ENCODE results near the gene GDAP1L1.
"Not testable (repeated sequence)": the region's sequence is repeated elsewhere in the genome, so short reads cannot be mapped to it uniquely, and the experiment has no call there.

GDAP1L1 gene

GRCh38 chr20:44222633-44223368, 24.3 kb upstream of the GDAP1L1 start:
- Histone ChIP-seq H3K27me3 (ENCODE audit: control insufficient read depth, insufficient read depth, low read length) (no peaks in the 10 kb centered on the region), H3K4me3 (ENCODE audit: low read length) (no peak overlapping the region), H3K4me1 (ENCODE audit: control insufficient read depth, insufficient read depth, low read length) (peaks cover 5% of the 10 kb centered on the region), H3K9ac (ENCODE audit: low read length) (no peak overlapping the region), H3K9me3 (ENCODE audit: control insufficient read depth, low read length) (no peaks in the 10 kb centered on the region), H3K36me3 (ENCODE audit: control insufficient read depth, insufficient read depth, low read length) (no peaks in the 10 kb centered on the region)

DNA sequence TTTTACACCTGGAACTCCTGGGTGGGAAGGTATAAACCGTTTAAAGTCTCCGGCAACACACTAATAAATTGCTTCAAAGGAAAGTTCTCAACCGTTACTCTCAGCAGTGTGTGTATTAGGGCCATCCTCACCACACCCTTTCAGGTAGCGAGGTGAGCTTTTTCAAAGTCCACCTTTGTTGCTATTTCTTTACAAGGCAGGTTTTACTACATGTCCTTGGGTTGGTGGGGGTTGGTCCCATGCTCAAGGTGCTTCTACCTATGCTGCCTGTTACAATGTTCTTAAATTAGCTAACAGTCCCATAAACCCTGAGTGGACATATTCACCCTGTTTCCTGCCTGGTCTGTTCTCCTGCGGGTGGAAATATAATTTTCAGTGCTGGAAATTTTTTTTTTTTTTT, 23.4 kb upstream of the GDAP1L1 start:
- H3K4me3 ChIP-seq (ENCODE audit: low read length) = no peak overlapping the region
- no peaks in the 10 kb centered on the region for H3K9me3 ChIP-seq (ENCODE audit: control insufficient read depth, low read length)
- H3K9ac ChIP-seq (ENCODE audit: low read length) = no peak overlapping the region
- H3K4me1 ChIP-seq (ENCODE audit: control insufficient read depth, insufficient read depth, low read length) = no peaks in the 10 kb centered on the region
- H3K27me3 ChIP-seq (ENCODE audit: control insufficient read depth, insufficient read depth, low read length) = no peaks in the 10 kb centered on the region
- no peaks in the 10 kb centered on the region for H3K36me3 ChIP-seq (ENCODE audit: control insufficient read depth, insufficient read depth, low read length)

- H3K36me3 ChIP-seq (ENCODE audit: control insufficient read depth, insufficient read depth, low read length) = no peaks in the 10 kb centered on the region
These were observed 22.5 kb upstream of the GDAP1L1 start for GRCh38 chr20:44224637-44225036.

GRCh38 chr20:44228465-44229258, 18.4 kb upstream of the GDAP1L1 start:
- no peaks in the 10 kb centered on the region for H3K4me1 ChIP-seq (ENCODE audit: control insufficient read depth, insufficient read depth, low read length)
- H3K27me3 ChIP-seq (ENCODE audit: control insufficient read depth, insufficient read depth, low read length) = no peaks in the 10 kb centered on the region
- H3K4me3 ChIP-seq (ENCODE audit: low read length) = no peak overlapping the region
- no peaks in the 10 kb centered on the region for H3K36me3 ChIP-seq (ENCODE audit: control insufficient read depth, insufficient read depth, low read length)
- H3K9ac ChIP-seq (ENCODE audit: low read length) = no peak overlapping the region
- no peaks in the 10 kb centered on the region for H3K9me3 ChIP-seq (ENCODE audit: control insufficient read depth, low read length)

More at GRCh38 chr20:44224637-44225036, 22.5 kb upstream of the GDAP1L1 start:
- Histone ChIP-seq H3K4me1 (ENCODE audit: control insufficient read depth, insufficient read depth, low read length) (no peaks in the 10 kb centered on the region), H3K9me3 (ENCODE audit: control insufficient read depth, low read length) (no peaks in the 10 kb centered on the region), H3K4me3 (ENCODE audit: low read length) (no peak overlapping the region), H3K9ac (ENCODE audit: low read length) (no peak overlapping the region), H3K27me3 (ENCODE audit: control insufficient read depth, insufficient read depth, low read length) (no peaks in the 10 kb centered on the region)

GRCh38 chr20:44231193-44231592, 15.9 kb upstream of the GDAP1L1 start:
- Histone ChIP-seq H3K36me3 (ENCODE audit: control insufficient read depth, insufficient read depth, low read length) (no peaks in the 10 kb centered on the region), H3K9ac (ENCODE audit: low read length) (no peak overlapping the region), H3K27me3 (ENCODE audit: control insufficient read depth, insufficient read depth, low read length) (no peaks in the 10 kb centered on the region), H3K4me1 (ENCODE audit: control insufficient read depth, insufficient read depth, low read length) (no peaks in the 10 kb centered on the region), H3K4me3 (ENCODE audit: low read length) (no peak overlapping the region), H3K9me3 (ENCODE audit: control insufficient read depth, low read length) (no peaks in the 10 kb centered on the region)

DNA sequence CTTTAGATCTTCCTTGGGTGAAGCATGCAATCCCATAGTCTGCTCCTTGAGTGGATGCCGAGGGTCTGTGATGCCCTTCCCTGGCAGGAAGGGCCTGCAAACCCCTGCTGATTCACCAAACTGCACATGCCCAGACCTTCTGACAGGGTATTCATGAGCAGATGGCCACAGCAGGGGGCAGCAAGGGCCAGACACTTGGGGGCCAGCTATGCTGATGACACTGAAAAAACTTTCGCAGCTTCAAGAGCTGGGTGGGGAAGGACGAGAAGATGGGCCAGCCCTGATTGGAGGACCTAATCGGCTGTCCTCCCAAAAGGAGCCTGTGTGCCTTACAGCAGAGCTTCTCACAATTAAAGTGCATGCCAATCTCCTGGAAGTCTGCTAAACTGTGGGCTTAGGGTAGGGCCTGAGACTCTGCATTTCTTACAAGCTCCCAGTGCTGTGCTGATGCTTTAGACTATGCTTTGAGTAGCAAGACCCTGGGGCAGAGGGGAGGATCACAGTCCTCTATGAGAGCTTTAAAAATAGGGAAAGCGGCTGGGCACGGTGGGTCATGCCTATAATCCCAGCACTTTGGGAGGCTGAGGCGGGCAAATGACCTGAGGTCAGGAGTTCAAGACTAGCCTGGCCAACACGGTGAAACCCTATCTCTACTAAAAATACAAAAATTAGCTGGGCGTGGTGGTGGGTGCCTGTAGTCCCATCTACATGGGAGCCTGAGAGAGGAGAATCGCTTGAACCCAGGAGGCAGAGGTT, 15.2 kb upstream of the GDAP1L1 start:
- Histone ChIP-seq H3K4me1 (ENCODE audit: control insufficient read depth, insufficient read depth, low read length) (no peaks in the 10 kb centered on the region), H3K9ac (ENCODE audit: low read length) (no peak overlapping the region), H3K9me3 (ENCODE audit: control insufficient read depth, low read length) (no peaks in the 10 kb centered on the region), H3K4me3 (ENCODE audit: low read length) (no peak overlapping the region), H3K27me3 (ENCODE audit: control insufficient read depth, insufficient read depth, low read length) (no peaks in the 10 kb centered on the region), H3K36me3 (ENCODE audit: control insufficient read depth, insufficient read depth, low read length) (no peaks in the 10 kb centered on the region)

DNA sequence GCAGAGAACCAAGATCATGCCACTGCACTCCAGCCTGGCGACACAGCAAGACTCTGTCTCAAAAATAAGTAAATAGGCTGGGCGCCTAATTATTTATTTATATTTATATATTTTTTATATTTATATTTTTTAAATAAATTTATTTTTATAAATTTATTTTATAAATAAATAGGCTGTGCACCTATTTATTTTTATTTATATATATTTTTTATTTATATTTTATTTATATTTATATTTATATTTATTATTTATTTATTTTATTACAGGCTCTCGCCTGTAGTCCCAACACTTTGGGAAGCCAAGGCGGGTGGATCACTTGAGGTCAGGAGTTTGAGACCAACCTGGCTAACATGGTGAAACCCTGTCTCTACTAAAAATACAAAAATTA, 14.6 kb upstream of the GDAP1L1 start:
- H3K36me3 ChIP-seq (ENCODE audit: control insufficient read depth, insufficient read depth, low read length) = not testable (repeated sequence)

DNA sequence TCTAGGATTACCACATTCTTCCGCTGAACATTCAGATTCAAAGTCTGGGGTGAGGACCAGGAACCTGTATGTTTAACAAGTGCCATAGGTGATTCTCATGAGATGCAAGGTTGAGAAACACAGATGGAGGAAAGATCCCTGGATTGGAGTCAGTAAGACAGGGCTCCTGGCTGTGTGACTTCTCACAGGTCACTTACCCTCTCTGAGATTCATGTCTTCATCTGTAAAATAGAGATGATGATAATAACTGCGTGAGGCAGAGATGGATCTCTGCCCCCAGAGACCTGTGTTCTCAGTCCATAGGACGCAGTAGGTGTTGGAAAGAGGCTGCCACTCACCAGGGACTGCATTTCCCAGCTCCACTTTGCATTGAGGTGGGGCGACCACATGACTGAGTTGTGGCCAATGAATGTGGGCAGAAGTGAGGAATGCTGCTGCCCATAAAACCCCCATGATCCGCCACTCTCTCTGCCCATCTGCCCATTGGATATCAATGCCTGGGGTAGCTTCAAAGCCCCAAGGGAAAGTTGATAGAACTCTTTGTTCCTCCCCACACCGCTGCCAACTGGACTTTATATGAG, 13.6 kb upstream of the GDAP1L1 start:
- Histone ChIP-seq H3K4me3 (ENCODE audit: low read length) (no peak overlapping the region), H3K4me1 (ENCODE audit: control insufficient read depth, insufficient read depth, low read length) (no peaks in the 10 kb centered on the region), H3K36me3 (ENCODE audit: control insufficient read depth, insufficient read depth, low read length) (no peaks in the 10 kb centered on the region), H3K9me3 (ENCODE audit: control insufficient read depth, low read length) (no peaks in the 10 kb centered on the region), H3K27me3 (ENCODE audit: control insufficient read depth, insufficient read depth, low read length) (no peaks in the 10 kb centered on the region), H3K9ac (ENCODE audit: low read length) (no peak overlapping the region)

More for the DNA sequence above, 14.6 kb upstream of the GDAP1L1 start:
- not testable (repeated sequence) for H3K4me1 ChIP-seq (ENCODE audit: control insufficient read depth, insufficient read depth, low read length); H3K9me3 ChIP-seq (ENCODE audit: control insufficient read depth, low read length); H3K4me3 ChIP-seq (ENCODE audit: low read length); H3K9ac ChIP-seq (ENCODE audit: low read length); H3K27me3 ChIP-seq (ENCODE audit: control insufficient read depth, insufficient read depth, low read length)

DNA sequence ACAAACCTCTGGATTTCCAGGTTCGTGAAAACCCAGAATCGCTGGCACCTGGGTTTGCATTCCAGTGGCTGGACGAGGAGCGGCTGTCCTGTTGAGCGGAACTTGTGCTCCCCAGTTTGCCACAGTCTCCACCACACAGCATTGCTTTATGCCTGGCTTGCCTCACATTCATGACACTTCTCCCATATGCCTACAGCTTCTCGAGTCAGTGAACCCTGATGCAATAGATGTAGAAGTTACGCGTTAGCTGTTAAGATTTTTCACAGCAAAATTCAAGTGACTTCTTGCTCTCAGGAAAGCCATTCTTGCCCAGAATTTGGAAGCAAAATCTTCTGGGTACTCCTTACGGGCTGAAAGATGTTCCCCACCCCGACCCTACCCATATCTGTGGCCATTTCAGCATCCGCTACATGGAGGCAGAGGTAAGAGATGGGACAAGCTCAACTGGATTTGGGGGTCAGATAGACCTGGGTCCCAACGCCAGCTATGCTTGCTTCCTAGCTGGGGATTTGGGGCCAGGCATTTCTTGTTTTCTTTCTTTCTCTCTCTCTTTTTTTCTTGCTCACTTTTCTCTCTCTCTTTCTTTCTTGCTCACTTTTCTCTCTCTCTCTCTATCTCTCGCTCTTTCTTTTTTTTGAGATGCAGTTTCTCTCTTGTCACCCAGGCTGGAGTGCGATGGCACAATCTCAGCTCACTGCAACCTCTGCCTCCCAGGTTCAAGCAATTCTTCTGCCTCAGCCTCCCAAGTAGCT, 12.4 kb upstream of the GDAP1L1 start:
- Histone ChIP-seq H3K27me3 (ENCODE audit: control insufficient read depth, insufficient read depth, low read length) (no peaks in the 10 kb centered on the region), H3K9me3 (ENCODE audit: control insufficient read depth, low read length) (no peaks in the 10 kb centered on the region), H3K4me3 (ENCODE audit: low read length) (no peak overlapping the region), H3K9ac (ENCODE audit: low read length) (no peak overlapping the region), H3K4me1 (ENCODE audit: control insufficient read depth, insufficient read depth, low read length) (no peaks in the 10 kb centered on the region), H3K36me3 (ENCODE audit: control insufficient read depth, insufficient read depth, low read length) (no peaks in the 10 kb centered on the region)

DNA sequence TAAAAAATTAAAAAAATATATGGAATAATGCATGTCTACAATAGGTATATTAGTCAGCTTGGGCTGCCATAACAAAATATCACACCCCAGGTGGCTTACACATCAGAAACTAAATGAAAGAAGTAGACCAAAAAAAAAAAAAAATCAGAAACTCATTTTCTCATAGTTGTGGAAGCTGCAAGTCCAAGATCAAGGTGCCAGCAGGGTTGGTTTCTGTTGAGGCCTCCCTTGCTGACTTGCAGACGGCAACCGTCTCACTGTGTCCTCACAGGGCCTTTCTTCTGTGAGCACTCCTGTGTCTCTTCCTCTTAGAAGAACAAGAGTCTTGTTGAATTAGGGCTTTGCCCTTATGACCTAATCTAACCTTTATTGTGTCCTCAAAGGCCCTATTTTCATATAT, 11.4 kb upstream of the GDAP1L1 start:
- no peaks in the 10 kb centered on the region for H3K27me3 ChIP-seq (ENCODE audit: control insufficient read depth, insufficient read depth, low read length)
- H3K36me3 ChIP-seq (ENCODE audit: control insufficient read depth, insufficient read depth, low read length) = no peaks in the 10 kb centered on the region
- no peaks in the 10 kb centered on the region for H3K4me1 ChIP-seq (ENCODE audit: control insufficient read depth, insufficient read depth, low read length)
- H3K9ac ChIP-seq (ENCODE audit: low read length) = no peak overlapping the region
- H3K9me3 ChIP-seq (ENCODE audit: control insufficient read depth, low read length) = no peaks in the 10 kb centered on the region
- no peak overlapping the region for H3K4me3 ChIP-seq (ENCODE audit: low read length)

- not testable (repeated sequence) for H3K4me1 ChIP-seq (ENCODE audit: control insufficient read depth, insufficient read depth, low read length); H3K36me3 ChIP-seq (ENCODE audit: control insufficient read depth, insufficient read depth, low read length); H3K9me3 ChIP-seq (ENCODE audit: control insufficient read depth, low read length); H3K9ac ChIP-seq (ENCODE audit: low read length); H3K27me3 ChIP-seq (ENCODE audit: control insufficient read depth, insufficient read depth, low read length); H3K4me3 ChIP-seq (ENCODE audit: low read length)
These were observed 10.3 kb upstream of the GDAP1L1 start for GRCh38 chr20:44236840-44237239.

All from mucosa of stomach (tissue), 1 donor.